GM23248 (cell line): Measurements from ENCODE around the gene NAV2. TPM values are rescaled to one million over a fixed set of nuclear protein-coding genes. Genes with fewer than 3 reads are reported as not detected.
A peak's percentile ranks its signal among the peaks of the same experiment; 100 is the strongest.

Source experiments
- DNase-seq: peaks from one replicate; pipeline ENCODE4 v3.0.0-alpha.2; 2015
- H2AFZ ChIP-seq: fragments of 200-600 bp; sonication (generic); 2 replicates; pipeline ENCODE4 v1.6.1; 2016; ENCODE audit warnings: antibody characterized with exemption
- H3F3A ChIP-seq: fragments of 200-600 bp; sonication (generic); 2 replicates; pipeline ENCODE4 v1.6.1; 2016; ENCODE audit warnings: mild to moderate bottlenecking, antibody characterized with exemption, mixed run types; ENCODE audit not compliant: insufficient read depth
- H3K27ac ChIP-seq: fragments of 200-600 bp; sonication (generic); 2 replicates; pipeline ENCODE4 v1.5.1; 2016; ENCODE audit warnings: mild to moderate bottlenecking
- H3K27me3 ChIP-seq: fragments of 200-600 bp; sonication (generic); replicated peaks from 2 replicates; pipeline ENCODE4 v1.6.1; 2016; ENCODE audit warnings: mild to moderate bottlenecking; ENCODE audit not compliant: insufficient read depth
- H3K36me3 ChIP-seq: fragments of 200-600 bp; sonication (generic); 2 replicates; pipeline ENCODE4 v1.6.1; 2016; ENCODE audit warnings: low read depth, mild to moderate bottlenecking
- H3K4me1 ChIP-seq: fragments of 200-600 bp; sonication (generic); 2 replicates; pipeline ENCODE4 v1.6.1; 2016; ENCODE audit warnings: mild to moderate bottlenecking; ENCODE audit not compliant: insufficient read depth
- H3K4me2 ChIP-seq: fragments of 200-600 bp; sonication (generic); one replicate; pipeline ENCODE4 v1.6.1; 2016; ENCODE audit warnings: mild to moderate bottlenecking; ENCODE audit not compliant: unreplicated experiment
- H3K4me3 ChIP-seq: fragments of 200-600 bp; sonication (generic); 2 replicates; pipeline ENCODE4 v1.5.1; 2016; ENCODE audit warnings: mild to moderate bottlenecking
- H3K79me2 ChIP-seq: fragments of 200-600 bp; sonication (generic); 2 replicates; pipeline ENCODE4 v1.6.1; 2016; ENCODE audit warnings: mild to moderate bottlenecking; ENCODE audit not compliant: insufficient read depth
- H3K9ac ChIP-seq: fragments of 200-600 bp; sonication (generic); 2 replicates; pipeline ENCODE4 v1.6.1; 2016; ENCODE audit warnings: mild to moderate bottlenecking
- H3K9me2 ChIP-seq: fragments of 200-600 bp; sonication (generic); 2 replicates; pipeline ENCODE4 v1.6.1; 2016; ENCODE audit warnings: mixed run types, mild to moderate bottlenecking, moderate library complexity; ENCODE audit not compliant: insufficient read depth
- H3K9me3 ChIP-seq: fragments of 200-600 bp; sonication (generic); one replicate; pipeline ENCODE4 v1.6.1; 2017; ENCODE audit warnings: low read depth
- H4K20me1 ChIP-seq: fragments of 200-600 bp; sonication (generic); 2 replicates; pipeline ENCODE4 v1.6.0; 2016; ENCODE audit not compliant: insufficient read depth
- EZH2 ChIP-seq: fragments of 200-600 bp; sonication (generic); IDR thresholded peaks from 2 replicates; pipeline ENCODE4 v1.6.1; 2018; ENCODE audit warnings: antibody characterized with exemption, mild to moderate bottlenecking; ENCODE audit not compliant: insufficient read depth, poor library complexity, severe bottlenecking
- EZH2phosphoT487 ChIP-seq: fragments of 200-600 bp; sonication (generic); IDR thresholded peaks from 2 replicates; pipeline ENCODE4 v1.6.1; 2018; ENCODE audit warnings: antibody characterized with exemption, moderate library complexity, mild to moderate bottlenecking, low read depth; ENCODE audit not compliant: insufficient read depth
- WGBS, 2 experiments: methylation state at CpG; one replicate each; pipeline ENCODE4 v1.1.6; 2015 to 2017; ENCODE audit warnings: low lambda C conversion rate in 2 of 2, low coverage in 1 of 2; ENCODE audit errors: missing lambda C conversion rate in 2 of 2; 5-methylcytosine and 5-hydroxymethylcytosine counted together
- in situ Hi-C: fragments of 300-500 bp; cut with MboI; formaldehyde crosslinking; loops from 2 replicates; pipeline ENCODE4 v1.15.0; 2020
- polyA plus RNA-seq: library from polyadenylated mRNA; unstranded; fragments of >200 nt; fragmentation: Nextera tagmentation; extraction: Ambion mirVana; gene quantifications from 2 replicates; pipeline ENCODE4 v1.2.1, GENCODE V29; 2016
- total RNA-seq: library from RNA; depleted of rRNA; stranded (reverse); fragments of >200 nt; shearing (Covaris generic); gene quantifications from 2 replicates; pipeline ENCODE4 v1.2.3, GENCODE V29; 2014

Gene NAV2
- total and polyA plus RNA-seq, 2 experiments from 2014 or later, result 5.7 to 11.9 TPM

DNA sequence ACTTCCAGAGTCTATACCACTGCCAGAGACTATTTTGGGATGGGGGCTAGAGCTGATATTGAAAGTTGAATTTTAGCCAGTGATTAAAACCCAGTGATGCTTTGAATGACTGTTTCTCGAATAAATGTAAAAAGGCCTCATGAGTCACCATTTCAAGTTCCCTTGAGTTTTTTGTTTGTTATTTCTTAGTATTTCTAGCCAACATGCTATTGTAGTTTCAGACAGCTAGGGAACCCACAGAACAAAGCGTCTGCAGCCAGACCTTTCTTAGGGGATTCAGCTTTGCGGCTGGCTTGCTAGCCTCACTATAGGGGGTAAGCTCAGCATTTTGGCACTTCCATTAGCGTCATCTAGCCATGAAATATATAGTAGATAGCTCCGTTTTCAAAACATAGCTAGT lies 381.1 kb downstream of the NAV2 start:
- Histone ChIP-seq H3K9me3 (no peaks in the 10 kb centered on the region), H3K79me2 (no peaks in the 10 kb centered on the region), H3K4me2 (no peak overlapping the region), H3K9me2 (no peaks in the 10 kb centered on the region), H3K4me1 (peaks cover 24% of the 10 kb centered on the region), H4K20me1 (no peaks in the 10 kb centered on the region; the same call in 1 of the 2 replicates), H3K27ac (no peak overlapping the region), H2AFZ (no peak overlapping the region), H3K4me3 (no peak overlapping the region), H3K36me3 (peaks cover 34% of the 10 kb centered on the region; the same call in 1 of the 2 replicates), H3K9ac (no peak overlapping the region), H3K27me3 (no peaks in the 10 kb centered on the region), H3F3A (peaks cover 41% of the 10 kb centered on the region)
- in situ Hi-C loops, result no loop called here
- TF ChIP-seq EZH2phosphoT487 (no peak), EZH2 (no peak)
- 96 to 100% methylated on average over 5 of the region's 5 CpGs for WGBS, 2 experiments
- peak; percentile 29 for DNase-seq

DNA sequence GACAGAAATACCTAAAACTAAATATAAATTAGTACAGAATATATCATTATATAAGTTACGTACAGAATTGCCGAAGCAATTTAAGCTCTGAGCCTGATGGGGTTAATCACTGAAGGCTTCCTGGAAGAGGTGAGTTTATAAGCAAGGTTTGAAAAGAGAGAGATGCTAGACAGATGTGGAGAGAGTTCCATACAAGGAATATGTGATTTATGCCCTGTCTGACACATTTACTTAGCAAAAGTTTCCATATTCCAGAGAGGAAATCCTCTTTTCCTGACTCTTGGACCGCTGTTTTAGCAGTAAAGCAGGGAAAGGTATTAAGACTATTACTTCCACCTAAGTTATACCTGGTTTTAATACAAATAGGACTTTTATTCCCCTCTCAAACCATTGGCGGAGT lies 382.6 kb downstream of the NAV2 start:
- H3K9me2 ChIP-seq, result no peaks in the 10 kb centered on the region
- H3K9me3 ChIP-seq, result no peaks in the 10 kb centered on the region
- no peaks in the 10 kb centered on the region for H3K79me2 ChIP-seq
- no peak overlapping the region for H3K4me3 ChIP-seq
- H3F3A ChIP-seq, result peaks cover 41% of the 10 kb centered on the region
- H3K4me2 ChIP-seq, result no peak overlapping the region
- no peak overlapping the region for H2AFZ ChIP-seq
- WGBS, 2 experiments, result 98 to 99% methylated on average over 4 of the region's 4 CpGs
- H3K27me3 ChIP-seq, result no peaks in the 10 kb centered on the region
- in situ Hi-C loops, result no loop called here
- H3K9ac ChIP-seq, result no peak overlapping the region
- TF ChIP-seq EZH2phosphoT487 (no peak), EZH2 (no peak)
- no peak overlapping the region for H3K27ac ChIP-seq
- H4K20me1 ChIP-seq, result no peaks in the 10 kb centered on the region; the same call in 1 of the 2 replicates
- no peak for DNase-seq
- peaks cover 24% of the 10 kb centered on the region for H3K4me1 ChIP-seq
- peaks cover 43% of the 10 kb centered on the region; the same call in 1 of the 2 replicates for H3K36me3 ChIP-seq

DNA sequence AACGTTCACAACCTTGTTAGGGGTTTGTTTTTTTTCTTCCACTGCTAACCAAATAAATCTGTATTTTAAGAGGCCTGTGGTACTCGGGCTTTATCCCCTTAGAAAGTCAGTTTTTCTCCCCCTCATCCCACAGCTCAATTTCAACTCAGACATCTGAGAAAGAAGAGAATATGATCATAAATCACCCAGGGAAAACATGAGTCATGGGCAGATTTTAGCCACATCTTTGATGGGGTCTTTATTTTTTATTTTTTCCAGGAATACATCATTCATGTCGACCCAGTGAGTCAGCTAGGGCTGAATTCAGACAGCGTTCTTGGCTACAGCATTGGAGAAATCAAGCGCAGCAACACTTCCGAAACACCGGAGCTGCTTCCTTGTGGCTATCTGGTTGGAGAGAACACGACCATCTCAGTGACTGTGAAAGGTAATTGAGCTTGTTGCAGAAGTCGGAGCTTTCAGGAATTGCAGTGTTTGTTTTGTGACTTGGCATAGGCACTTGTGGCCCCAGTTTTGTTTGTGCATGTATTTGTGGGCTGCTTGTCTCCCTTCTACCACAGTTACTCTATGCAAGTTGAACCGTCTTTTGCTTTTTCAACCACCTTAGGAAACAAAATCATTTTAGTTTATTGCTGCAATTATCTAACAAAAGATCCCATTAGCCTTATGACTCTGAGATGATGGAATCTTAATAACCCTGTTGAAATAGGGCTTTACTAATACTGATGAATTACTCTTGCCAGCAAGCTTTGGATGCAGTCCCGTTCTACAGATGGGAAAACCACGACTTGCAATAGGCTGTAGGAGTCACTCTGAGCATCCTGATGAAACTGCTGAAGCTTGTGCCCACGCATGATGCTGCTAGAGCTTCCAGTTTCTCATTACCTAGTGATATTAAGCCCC lies 384.9 kb downstream of the NAV2 start:
- Histone ChIP-seq H3K9me3 (no peaks in the 10 kb centered on the region), H3K4me3 (no peak overlapping the region), H3K27me3 (no peaks in the 10 kb centered on the region), H3K4me1 (peaks cover 24% of the 10 kb centered on the region), H2AFZ (no peak overlapping the region), H3K79me2 (no peaks in the 10 kb centered on the region), H3K4me2 (peak overlapping the region; percentile 58), H3K9me2 (no peaks in the 10 kb centered on the region), H3K36me3 (peaks cover 41% of the 10 kb centered on the region; the same call in 1 of the 2 replicates), H3F3A (peaks cover 43% of the 10 kb centered on the region), H3K27ac (peak overlapping the region; percentile 69), H3K9ac (peak overlapping the region; percentile 31; the same call in 1 of the 2 replicates), H4K20me1 (no peaks in the 10 kb centered on the region; the same call in 1 of the 2 replicates)
- peak; percentile 95 for DNase-seq
- in situ Hi-C loops, result no loop called here
- 44% methylated on average over 13 of the region's 13 CpGs for WGBS, 2 experiments
- peak; percentile 99 for TF ChIP-seq EZH2phosphoT487
- TF ChIP-seq EZH2, result no peak

DNA sequence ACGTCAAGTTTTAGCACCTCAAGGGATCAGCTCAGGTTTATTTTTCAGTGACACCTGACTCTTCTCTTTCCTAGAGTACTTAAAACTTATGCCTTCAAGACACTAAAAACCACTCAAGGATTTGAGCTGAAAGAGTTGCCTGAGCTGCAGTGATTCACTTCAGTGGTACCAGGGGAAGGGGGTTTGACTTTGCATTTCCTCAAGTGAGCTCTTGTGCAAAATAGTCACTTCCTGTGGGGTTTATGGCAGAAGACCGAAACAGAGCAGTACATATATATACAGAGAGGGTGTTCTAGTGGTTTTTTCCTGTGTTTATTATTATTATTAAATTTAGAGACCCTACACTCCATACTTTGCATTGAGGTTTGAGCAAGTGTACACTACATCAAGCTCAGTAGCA lies 386.9 kb downstream of the NAV2 start:
- Histone ChIP-seq H4K20me1 (no peaks in the 10 kb centered on the region; the same call in 1 of the 2 replicates), H3K9me2 (no peaks in the 10 kb centered on the region), H3K79me2 (no peaks in the 10 kb centered on the region), H3K9ac (no peak overlapping the region), H3K27ac (no peak overlapping the region), H3K4me1 (peaks cover 24% of the 10 kb centered on the region), H3K27me3 (no peaks in the 10 kb centered on the region), H2AFZ (no peak overlapping the region), H3K36me3 (peaks cover 55% of the 10 kb centered on the region; the same call in 1 of the 2 replicates), H3K4me3 (no peak overlapping the region), H3K9me3 (no peaks in the 10 kb centered on the region), H3K4me2 (no peak overlapping the region), H3F3A (peaks cover 43% of the 10 kb centered on the region)
- in situ Hi-C loops, result no loop called here
- no peak for TF ChIP-seq EZH2
- no peak for TF ChIP-seq EZH2phosphoT487
- WGBS, 2 experiments, result 98 to 99% methylated on average over 2 of the region's 2 CpGs
- DNase-seq, result no peak
